HTERT RPE-1 (cell line): Measurements from ENCODE around the gene TESK1.
"Not testable (repeated sequence)": the region's sequence is repeated elsewhere in the genome, so short reads cannot be mapped to it uniquely, and the experiment has no call there.

Experiments used
- in situ Hi-C: fragments of 300-500 bp; cut with MboI; formaldehyde crosslinking; loops from 4 replicates; pipeline ENCODE4 v1.14.3; 2020; ENCODE audit warnings: low sequenced_read_pairs

The TESK1 gene

GRCh38 chr9:35645736-35646135, 40.7 kb downstream of the TESK1 start:
- in situ Hi-C loops: not testable (repeated sequence)

- in situ Hi-C loops: no loop called here
Observed at GRCh38 chr9:35646153-35646532, 41.1 kb downstream of the TESK1 start.

GRCh38 chr9:35646533-35647265, 41.6 kb downstream of the TESK1 start:
- in situ Hi-C loops: no loop called here

DNA sequence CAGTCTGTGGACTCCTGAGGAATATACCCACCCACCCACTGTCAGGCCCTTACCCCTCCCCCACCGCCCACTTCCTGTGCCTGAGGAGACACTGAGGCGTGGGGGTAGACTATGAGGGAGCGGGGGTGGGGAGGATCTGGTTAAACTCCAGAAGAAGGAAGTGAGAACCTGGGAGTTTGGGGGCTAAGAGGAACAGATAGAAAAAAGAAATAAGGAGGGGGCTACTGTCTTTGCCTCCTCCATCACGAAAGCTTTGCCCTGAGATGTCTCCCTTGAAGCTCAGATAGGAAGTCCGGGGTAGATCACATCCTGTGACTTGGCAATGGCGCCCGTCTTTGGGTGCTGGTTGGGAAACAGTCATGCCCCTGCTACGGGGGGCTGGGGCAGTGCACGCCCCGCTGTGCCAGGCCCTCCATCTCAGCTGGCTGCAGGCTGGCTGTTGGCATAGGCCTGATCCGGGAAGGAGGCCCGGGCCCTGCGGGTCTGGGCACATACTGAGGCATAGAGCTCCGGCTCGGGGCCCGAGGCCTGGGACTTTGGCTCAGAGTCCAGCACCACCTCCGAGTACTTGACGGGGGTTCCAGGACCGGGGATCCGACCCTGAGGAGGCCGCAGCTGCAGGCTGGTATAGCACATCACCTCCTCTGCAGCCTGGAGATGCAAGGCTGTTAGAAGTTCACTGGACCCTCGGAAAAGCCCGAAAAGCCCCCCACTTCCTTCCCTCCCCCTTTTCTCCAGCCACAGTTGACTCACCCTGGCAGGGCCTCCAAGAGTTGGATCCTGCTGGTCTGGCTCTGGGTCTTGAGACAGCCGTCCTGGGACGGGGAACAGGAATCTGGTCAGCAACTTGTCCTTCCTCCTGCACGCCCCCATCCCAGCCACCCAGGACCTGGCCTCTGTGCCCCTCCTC, 44.6 kb downstream of the TESK1 start:
- in situ Hi-C loops: no loop called here

- in situ Hi-C loops: no loop called here
Observed at GRCh38 chr9:35650341-35651158, 45.5 kb downstream of the TESK1 start, which contains the start of gene SIT1. SIT1 (minus strand) TSS chr9:35650931; CDS start chr9:35650853, 78 bp downstream.

GRCh38 chr9:35651956-35652828, 47.1 kb downstream of the TESK1 start:
- in situ Hi-C loops: no loop called here

DNA sequence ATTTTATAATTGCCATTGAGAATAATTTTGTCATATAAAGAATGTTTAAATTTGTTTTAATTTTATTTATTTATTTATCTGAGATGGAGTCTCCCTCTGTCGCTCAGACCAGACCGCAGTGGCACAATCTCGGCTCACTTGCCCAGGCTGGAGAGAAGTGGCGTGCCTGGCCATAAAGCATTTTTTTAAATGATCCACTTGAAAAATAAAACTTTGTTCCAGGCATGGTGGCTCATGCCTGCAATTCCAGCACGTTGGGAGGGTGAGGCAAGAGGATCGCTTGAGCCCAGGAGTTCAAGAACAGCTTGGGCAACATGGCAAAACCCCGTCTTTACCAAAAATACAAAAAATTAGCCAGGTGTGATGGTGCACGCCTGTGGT, 47.8 kb downstream of the TESK1 start:
- in situ Hi-C loops: no loop called here

DNA sequence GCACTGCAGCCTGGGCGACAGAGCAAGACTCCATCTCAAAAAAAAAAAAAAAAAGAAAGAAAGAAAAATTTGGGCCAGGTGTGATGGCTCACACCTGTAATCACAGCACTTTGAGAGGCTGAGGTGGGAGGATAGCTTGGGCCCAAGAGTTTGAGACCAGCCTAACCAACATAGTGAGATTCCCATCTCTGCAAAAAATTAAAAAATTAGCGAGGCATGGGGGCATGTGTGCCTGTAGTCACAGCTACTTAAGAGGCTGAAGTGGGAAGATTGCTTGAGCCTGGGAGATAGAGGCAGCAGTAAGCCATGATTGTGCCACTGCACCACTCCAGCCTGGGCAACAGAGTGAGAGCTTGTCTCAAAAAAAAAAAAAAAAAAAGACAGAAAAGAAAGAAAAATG, 48.5 kb downstream of the TESK1 start:
- in situ Hi-C loops: no loop called here

DNA sequence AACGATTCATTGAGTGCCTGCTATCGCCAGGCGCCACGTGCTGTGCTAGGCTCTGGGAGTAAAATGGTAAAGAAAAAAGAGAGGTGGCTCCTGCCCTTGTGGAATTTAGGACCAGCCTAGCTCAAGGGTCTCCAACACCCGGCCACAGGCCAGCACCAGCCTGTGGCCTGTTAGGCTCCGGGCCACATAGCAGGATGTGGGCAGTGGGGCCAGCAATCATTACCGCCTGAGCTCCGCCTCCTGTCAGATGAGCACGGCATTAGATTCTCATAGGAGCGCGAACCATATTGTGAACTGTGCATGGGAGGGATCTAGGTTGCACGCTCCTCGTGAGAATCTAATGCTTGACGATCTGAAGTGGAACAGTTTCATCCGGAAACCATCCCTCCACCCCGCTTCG, 51.3 kb downstream of the TESK1 start:
- in situ Hi-C loops: no loop called here

- in situ Hi-C loops: no loop called here
Observed at GRCh38 chr9:35656831-35657545, 51.9 kb downstream of the TESK1 start.

DNA sequence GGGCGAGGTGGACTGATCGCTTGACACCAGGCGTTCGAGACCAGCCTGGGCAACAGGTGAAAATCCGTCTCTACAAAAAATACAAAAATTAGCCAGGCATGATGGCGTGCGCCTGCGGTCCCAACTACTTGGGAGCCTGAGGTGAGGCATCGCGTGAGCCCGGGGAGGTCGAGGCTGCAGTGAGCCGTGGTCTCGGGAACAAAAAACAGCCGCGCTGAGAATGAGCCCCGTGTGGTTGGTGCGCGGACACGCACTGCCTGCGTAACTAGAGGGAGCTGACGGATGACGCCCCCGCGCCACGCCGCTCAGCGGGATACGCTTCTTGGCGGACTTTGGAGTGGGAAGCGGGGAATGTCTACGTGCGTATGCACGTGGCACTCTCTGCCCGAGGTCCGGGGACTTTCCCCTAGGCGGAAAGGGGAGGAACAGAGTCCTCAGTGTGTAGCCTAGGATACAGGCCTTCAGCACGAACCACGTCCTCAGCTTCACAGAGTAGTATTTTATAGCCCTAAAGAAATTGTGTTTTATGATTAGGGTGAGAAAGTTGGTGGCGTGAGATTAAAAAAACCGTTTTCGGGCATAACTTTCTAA, 52.6 kb downstream of the TESK1 start, which contains the start of gene RMRP:
Gene RMRP (minus strand): TSS at position 474 of the 591 bp plus-strand sequence.
- in situ Hi-C loops: no loop called here

- in situ Hi-C loops: no loop called here
Observed at GRCh38 chr9:35658137-35658967, 53.3 kb downstream of the TESK1 start, which contains the start of gene CCDC107. CCDC107 (plus strand) TSS chr9:35658292; CDS start chr9:35658380, 88 bp downstream.

GRCh38 chr9:35658968-35659220, 53.8 kb downstream of the TESK1 start:
- in situ Hi-C loops: no loop called here

DNA sequence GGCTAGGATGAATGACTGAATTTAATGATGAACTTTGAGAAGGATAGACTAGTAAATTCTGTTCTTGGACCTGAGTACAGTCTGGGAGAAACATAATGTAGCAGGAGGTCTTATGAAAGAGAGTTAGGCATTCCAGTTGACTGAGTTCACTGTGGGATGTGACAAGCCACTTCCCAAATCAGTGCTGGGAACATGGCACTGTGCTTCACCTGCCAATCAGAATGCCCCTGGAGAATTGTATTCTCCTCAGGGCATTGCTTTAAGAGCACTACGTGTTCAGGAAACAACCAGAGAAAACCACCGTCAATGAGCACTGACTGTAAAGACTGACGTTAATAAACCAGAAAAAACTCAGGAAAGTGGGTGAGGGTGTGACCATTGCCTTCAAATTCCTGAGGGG, 54.3 kb downstream of the TESK1 start:
- in situ Hi-C loops: no loop called here
